ENCODE measurements around the gene ZNF609. TPM values are rescaled to one million over a fixed set of nuclear protein-coding genes. Genes with fewer than 3 reads are reported as not detected.

The ZNF609 gene
- total and polyA plus RNA-seq, 2 of the 13 experiments (the other 11 are each of a cell fraction or from before 2014, with no cell fraction given), result 8.9 to 9.9 TPM

DNA sequence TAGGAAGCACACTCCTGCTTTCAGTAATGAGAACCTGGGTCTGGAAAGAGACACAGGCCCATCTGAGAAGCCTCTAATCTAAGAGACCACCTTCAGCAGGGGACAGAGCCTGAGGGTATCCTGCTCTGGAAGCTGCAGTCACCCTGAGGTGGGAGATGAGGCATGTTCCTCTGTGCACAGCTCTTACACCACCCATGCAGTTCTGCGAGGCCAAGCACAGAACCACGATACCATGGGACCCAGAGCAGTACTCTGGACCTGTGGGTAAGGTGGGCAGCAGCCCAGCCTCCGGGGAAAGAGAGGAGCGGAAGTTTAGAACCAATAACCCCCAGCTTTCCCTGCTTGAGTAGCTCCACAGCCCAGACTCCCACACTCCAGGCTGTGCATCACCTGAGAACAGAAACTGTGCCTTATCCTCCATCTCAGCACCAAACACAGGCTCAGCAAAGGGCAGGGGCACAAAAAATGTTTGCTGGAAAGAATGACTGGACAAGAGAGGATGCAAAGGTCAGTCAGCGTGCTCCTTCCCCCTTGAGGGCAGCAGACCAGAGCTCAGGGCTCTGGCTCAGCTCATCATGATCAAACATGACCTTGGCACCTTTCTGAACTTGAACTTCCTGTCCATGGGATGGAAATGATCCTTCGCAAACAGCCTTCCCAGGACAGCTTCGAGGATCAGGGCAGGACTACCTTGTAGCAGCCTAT is 271.9 kb downstream of the ZNF609 start (continued):
- TF ChIP-seq ZNF446 (CRISPR knock-in tag; IDR thresholded peaks at IDR 0.05), result no peak
- TF ChIP-seq KMT2A (CRISPR knock-in tag; IDR thresholded peaks at IDR 0.05), result no peak
- TF ChIP-seq, protein P1, sequence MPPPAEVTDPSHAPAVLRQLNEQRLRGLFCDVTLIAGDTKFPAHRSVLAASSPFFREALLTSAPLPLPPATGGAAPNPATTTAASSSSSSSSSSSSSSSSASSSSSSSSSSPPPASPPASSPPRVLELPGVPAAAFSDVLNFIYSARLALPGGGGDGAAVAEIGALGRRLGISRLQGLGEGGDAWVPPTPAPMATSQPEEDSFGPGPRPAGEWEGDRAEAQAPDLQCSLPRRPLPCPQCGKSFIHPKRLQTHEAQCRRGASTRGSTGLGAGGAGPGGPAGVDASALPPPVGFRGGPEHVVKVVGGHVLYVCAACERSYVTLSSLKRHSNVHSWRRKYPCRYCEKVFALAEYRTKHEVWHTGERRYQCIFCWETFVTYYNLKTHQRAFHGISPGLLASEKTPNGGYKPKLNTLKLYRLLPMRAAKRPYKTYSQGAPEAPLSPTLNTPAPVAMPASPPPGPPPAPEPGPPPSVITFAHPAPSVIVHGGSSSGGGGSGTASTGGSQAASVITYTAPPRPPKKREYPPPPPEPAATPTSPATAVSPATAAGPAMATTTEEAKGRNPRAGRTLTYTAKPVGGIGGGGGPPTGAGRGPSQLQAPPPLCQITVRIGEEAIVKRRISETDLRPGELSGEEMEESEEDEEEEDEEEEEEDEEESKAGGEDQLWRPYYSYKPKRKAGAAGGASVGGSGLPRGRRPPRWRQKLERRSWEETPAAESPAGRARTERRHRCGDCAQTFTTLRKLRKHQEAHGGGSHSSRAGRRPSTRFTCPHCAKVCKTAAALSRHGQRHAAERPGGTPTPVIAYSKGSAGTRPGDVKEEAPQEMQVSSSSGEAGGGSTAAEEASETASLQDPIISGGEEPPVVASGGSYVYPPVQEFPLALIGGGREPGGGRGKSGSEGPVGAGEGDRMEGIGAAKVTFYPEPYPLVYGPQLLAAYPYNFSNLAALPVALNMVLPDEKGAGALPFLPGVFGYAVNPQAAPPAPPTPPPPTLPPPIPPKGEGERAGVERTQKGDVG (CRISPR knock-in tag; IDR thresholded peaks at IDR 0.05; ENCODE audit: borderline replicate concordance), result no peak
- no peak for TF ChIP-seq ZNF547 (CRISPR knock-in tag; IDR thresholded peaks at IDR 0.05)
- no peak for TF ChIP-seq ZNF510 (CRISPR knock-in tag; IDR thresholded peaks at IDR 0.05; ENCODE audit: low read depth)
- no peak for TF ChIP-seq NONO (IDR thresholded peaks at IDR 0.05)
- peak; percentile 33; the same call in 1 of the 2 replicates for TF ChIP-seq NONO (CRISPR knock-in tag; conservative IDR thresholded peaks at IDR 0.05)
- TF ChIP-seq ARNT (IDR thresholded peaks at IDR 0.05), result no peak
- TF ChIP-seq, protein P2, sequence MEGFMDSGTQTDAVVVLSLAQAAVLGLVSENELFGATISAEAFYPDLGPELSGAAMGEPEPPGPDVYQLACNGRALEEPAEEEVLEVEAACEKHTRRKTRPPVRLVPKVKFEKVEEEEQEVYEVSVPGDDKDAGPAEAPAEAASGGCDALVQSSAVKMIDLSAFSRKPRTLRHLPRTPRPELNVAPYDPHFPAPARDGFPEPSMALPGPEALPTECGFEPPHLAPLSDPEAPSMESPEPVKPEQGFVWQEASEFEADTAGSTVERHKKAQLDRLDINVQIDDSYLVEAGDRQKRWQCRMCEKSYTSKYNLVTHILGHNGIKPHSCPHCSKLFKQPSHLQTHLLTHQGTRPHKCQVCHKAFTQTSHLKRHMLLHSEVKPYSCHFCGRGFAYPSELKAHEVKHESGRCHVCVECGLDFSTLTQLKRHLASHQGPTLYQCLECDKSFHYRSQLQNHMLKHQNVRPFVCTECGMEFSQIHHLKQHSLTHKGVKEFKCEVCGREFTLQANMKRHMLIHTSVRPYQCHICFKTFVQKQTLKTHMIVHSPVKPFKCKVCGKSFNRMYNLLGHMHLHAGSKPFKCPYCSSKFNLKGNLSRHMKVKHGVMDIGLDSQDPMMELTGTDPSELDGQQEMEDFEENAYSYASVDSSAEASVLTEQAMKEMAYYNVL (CRISPR knock-in tag; IDR thresholded peaks at IDR 0.05; ENCODE audit: borderline replicate concordance), result no peak; the same call in 1 of the 2 replicates
- TF ChIP-seq KLF13 (CRISPR knock-in tag; IDR thresholded peaks at IDR 0.05), result no peak

Small RNA genes within 50 kb of the gene (small RNA-seq; reads per million reads assigned to genes)
- gene AC100830.2 (ENCODE audit: insufficient read depth in 2 of 3, insufficient read length in 3 of 3, low read depth in 2 of 3, low replicate concordance in 1 of 3) (0 reads per million in 3 experiments), gene RF00019 (ENCODE audit: insufficient read depth in 2 of 3, insufficient read length in 3 of 3, low read depth in 2 of 3, low replicate concordance in 1 of 3) (0 reads per million in 3 experiments), gene RNU6-549P (ENCODE audit: insufficient read depth in 2 of 3, insufficient read length in 3 of 3, low read depth in 2 of 3, low replicate concordance in 1 of 3) (0 reads per million in 3 experiments)

Other genes with a start within 250 kb of the ZNF609 start
- 12.6 and 14.9 TPM in 2 replicates for gene CSNK1G1, start 104.4 kb upstream of the ZNF609 start, total RNA-seq (2016; rRNA removed; fragmentation: Illumina TruSeq; extraction: Trizol)
- 6.9 and 8.5 TPM in 2 replicates for gene CSNK1G1, start 104.4 kb upstream of the ZNF609 start, polyA plus RNA-seq (2011; rRNA removed)
- 98.9 and 156 TPM in 2 replicates for gene PCLAF, start 79.1 kb upstream of the ZNF609 start, total RNA-seq (2016; rRNA removed; fragmentation: Illumina TruSeq; extraction: Trizol)
- gene PCLAF, start 79.1 kb upstream of the ZNF609 start, polyA plus RNA-seq (2011; rRNA removed), result 60.9 and 98.6 TPM in 2 replicates
- gene TRIP4, start 72.7 kb upstream of the ZNF609 start, total RNA-seq (2016; rRNA removed; fragmentation: Illumina TruSeq; extraction: Trizol), result 7.1 and 19.7 TPM in 2 replicates
- 11.5 and 11.8 TPM in 2 replicates for gene TRIP4, start 72.7 kb upstream of the ZNF609 start, polyA plus RNA-seq (2011; rRNA removed)